ENCODE results near the gene MYMK. TPM values are rescaled to one million over a fixed set of nuclear protein-coding genes. Genes with fewer than 3 reads are reported as not detected.

The MYMK gene
- polyA plus RNA-seq, 1 experiment, result not detected

DNA sequence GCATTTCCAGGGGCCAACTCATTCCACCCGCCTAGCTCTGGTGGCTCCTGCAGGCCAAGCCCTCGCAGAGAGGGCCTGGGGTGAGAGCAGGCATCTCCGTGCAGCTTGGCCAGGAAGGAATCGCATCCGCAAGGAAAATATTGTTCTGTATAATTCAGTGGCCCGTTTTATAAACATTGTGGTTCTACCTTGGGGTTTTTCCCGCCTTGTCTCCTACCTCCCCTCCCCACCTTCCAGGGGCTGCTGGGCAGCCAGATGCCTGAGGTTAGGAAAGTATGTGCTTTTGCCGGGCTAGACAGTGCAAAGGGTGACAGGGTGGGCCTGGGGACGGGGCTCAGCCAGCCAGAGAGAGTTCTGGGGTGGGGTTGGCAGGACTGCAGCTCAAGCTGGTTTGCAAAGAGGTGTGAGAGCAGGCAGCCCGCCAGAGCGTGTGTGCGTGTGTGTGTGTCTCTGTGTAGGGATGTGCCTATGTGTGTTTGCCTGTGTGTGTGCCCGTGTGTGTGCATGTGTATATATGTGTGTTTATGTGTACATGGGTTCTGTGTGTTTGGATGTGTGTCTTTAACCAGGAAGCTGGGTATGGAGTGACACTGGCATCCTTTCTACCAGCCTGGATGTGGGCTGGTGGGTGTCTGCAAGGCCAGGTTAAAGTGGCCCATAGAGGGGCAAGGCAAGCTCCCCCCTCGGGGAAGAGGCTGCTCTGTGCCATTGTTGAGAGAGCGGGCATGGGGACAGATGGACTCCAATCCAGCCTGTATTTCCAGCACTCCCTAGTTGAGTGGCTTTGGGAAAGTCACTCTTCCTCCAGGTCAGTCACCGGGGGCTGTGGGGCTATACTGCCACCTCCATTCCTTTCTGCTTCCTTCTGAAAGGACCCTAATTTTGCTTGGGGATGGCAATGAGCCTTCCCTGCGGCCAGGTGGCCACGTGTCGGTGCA, 35.2 kb downstream of the MYMK start:
- DNase-seq (ENCODE audit: low read depth), result no peak
- POLR2A ChIA-PET, result no interaction called here
- CTCF ChIA-PET, result interaction anchor here (1.2 to 4.3 kb wide), 2 partner anchors 10 to 303 kb away, joined by 3 to 38 read pairs; no protein-coding TSS in a partner anchor
- Histone ChIP-seq H3K4me3 (ENCODE audit: low read depth, low read length) (no peak overlapping the region), H3K36me3 (ENCODE audit: control insufficient read depth, insufficient read depth, low read length) (no peaks in the 10 kb centered on the region), H3K27me3 (ENCODE audit: control insufficient read depth, insufficient read depth, low read length) (peaks cover 3% of the 10 kb centered on the region; the same call in 1 of the 2 replicates)
- TF ChIP-seq, protein P1, sequence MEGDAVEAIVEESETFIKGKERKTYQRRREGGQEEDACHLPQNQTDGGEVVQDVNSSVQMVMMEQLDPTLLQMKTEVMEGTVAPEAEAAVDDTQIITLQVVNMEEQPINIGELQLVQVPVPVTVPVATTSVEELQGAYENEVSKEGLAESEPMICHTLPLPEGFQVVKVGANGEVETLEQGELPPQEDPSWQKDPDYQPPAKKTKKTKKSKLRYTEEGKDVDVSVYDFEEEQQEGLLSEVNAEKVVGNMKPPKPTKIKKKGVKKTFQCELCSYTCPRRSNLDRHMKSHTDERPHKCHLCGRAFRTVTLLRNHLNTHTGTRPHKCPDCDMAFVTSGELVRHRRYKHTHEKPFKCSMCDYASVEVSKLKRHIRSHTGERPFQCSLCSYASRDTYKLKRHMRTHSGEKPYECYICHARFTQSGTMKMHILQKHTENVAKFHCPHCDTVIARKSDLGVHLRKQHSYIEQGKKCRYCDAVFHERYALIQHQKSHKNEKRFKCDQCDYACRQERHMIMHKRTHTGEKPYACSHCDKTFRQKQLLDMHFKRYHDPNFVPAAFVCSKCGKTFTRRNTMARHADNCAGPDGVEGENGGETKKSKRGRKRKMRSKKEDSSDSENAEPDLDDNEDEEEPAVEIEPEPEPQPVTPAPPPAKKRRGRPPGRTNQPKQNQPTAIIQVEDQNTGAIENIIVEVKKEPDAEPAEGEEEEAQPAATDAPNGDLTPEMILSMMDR (IDR thresholded peaks at IDR 0.05; ENCODE audit: insufficient read depth, low read depth, low read length), result no peak

GRCh38 chr9:133488686-133489252, 36.0 kb downstream of the MYMK start:
- ChIA-PET CTCF (interaction anchor here (1.4 to 4.3 kb wide), 3 partner anchors 302 to 466 kb away, joined by 3 to 38 read pairs (median 11); no protein-coding TSS in a partner anchor), POLR2A (no interaction called here)
- H3K27me3 ChIP-seq (ENCODE audit: control insufficient read depth, insufficient read depth, low read length), result peaks cover 3% of the 10 kb centered on the region; the same call in 1 of the 2 replicates

DNA sequence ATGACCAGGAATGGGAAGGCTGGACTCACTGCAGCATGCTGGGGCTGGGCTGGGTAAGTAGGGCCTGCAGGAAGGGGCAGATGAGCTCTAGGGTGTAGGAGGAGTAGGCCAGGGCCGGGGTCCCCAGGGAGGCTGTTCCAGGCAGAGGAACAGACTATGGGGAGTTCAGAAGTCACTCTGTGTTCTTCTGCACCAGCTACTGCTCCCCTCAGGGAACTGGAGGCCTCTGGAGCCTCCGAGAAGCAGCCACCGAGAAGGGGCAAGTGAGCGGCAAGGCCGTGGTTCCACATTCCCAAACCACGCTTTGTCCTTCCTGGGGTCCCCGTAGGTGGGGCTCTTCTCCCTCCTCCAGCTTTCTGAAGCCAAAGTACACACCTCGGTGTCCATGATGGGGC, 37.4 kb downstream of the MYMK start:
- peaks cover 4% of the 10 kb centered on the region; the same call in 1 of the 2 replicates for H3K27me3 ChIP-seq (ENCODE audit: control insufficient read depth, insufficient read depth, low read length)
- H3K36me3 ChIP-seq (ENCODE audit: control insufficient read depth, insufficient read depth, low read length), result no peaks in the 10 kb centered on the region
- H3K4me3 ChIP-seq (ENCODE audit: low read depth, low read length), result no peak overlapping the region
- no peak for DNase-seq (ENCODE audit: low read depth)
- CTCF ChIA-PET, result interaction anchor here (0.6 to 4.3 kb wide), 12 partner anchors 8 to 557 kb away, joined by 3 to 38 read pairs (median 6); no protein-coding TSS in a partner anchor
- TF ChIP-seq, protein P1 (IDR thresholded peaks at IDR 0.05; ENCODE audit: insufficient read depth, low read depth, low read length), result no peak
- POLR2A ChIA-PET, result no interaction called here

More at GRCh38 chr9:133488686-133489252, 36.0 kb downstream of the MYMK start:
- TF ChIP-seq, protein P1 (IDR thresholded peaks at IDR 0.05; ENCODE audit: insufficient read depth, low read depth, low read length), result no peak
- DNase-seq (ENCODE audit: low read depth), result no peak
- Histone ChIP-seq H3K4me3 (ENCODE audit: low read depth, low read length) (no peak overlapping the region), H3K36me3 (ENCODE audit: control insufficient read depth, insufficient read depth, low read length) (no peaks in the 10 kb centered on the region)

DNA sequence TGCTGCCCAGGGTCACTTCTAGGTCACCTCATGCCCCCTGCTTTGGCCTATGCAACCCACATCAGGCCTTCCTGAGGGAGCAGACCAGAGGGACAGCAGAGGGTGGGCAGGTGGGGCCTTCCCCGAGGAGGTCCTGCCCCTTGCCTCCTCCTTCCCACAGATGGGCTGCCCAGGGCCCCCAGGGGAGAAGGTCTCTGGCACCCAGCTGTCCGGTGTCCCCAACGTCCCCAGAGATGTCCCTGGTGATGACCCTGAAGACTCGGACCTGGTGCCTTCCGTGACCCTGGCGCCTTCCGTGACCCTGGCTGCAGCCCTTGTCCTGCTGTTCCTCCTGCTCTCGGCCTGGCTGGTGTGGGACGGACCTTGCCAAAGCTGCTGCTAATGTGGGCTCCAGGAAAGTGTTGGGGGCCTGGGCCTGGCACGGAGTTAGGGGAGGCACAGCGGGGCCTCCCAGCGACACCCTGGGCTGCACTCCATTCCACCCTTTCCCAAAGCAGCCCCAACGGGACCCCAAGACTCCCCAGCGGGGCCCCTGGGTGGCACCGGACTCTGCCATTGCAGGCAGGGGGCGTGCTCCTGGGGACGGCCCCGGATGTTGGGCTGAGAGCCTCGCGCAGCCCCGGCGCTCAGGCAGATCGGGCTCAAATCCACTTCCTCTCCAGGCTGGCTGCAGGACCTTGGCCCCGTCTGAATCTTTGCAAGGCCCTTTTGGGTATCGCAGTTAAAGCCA, 39.1 kb downstream of the MYMK start:
- Histone ChIP-seq H3K4me3 (ENCODE audit: low read depth, low read length) (no peak overlapping the region), H3K27me3 (ENCODE audit: control insufficient read depth, insufficient read depth, low read length) (0 out of 2 replicates have a peak, but pooled peaks cover 1% of the 10 kb centered on the region), H3K36me3 (ENCODE audit: control insufficient read depth, insufficient read depth, low read length) (no peaks in the 10 kb centered on the region)
- CTCF ChIA-PET, result interaction anchor here (0.7 to 4.7 kb wide), 24 partner anchors 9 to 463 kb away, joined by 3 to 38 read pairs (median 4); no protein-coding TSS in a partner anchor
- TF ChIP-seq, protein P1 (IDR thresholded peaks at IDR 0.05; ENCODE audit: insufficient read depth, low read depth, low read length), result no peak
- POLR2A ChIA-PET, result no interaction called here
- DNase-seq (ENCODE audit: low read depth), result no peak
